GM19328 (cell line): ENCODE measurements around the gene ZC3H4.

Experiments used
- ATAC-seq: cut with Tn5 transposase; IDR thresholded peaks from one replicate; pipeline ENCODE4 v1.9.1; 2021; ENCODE audit warnings: mild to moderate bottlenecking, moderate library complexity; ENCODE audit not compliant: unreplicated experiment

Gene ZC3H4

DNA sequence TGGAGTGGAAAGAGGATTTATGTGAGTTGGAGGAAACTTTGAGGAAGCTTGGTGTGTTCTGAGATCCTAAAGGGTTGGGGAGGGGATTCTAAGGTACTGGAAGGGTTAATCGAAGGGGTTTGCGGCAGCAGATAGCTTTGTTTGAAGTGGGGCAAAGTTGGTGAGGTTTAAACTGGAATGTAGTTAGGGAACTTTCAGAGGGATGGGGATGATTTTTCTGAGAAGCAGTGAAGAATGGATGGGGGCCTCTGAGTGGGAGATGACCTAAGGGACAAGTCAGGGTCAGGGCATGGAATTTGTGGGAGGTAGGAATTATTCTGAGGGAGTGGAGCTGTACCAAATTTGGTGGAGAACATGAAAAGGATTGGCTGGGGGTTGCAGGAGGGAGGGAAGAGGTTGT is 21.0 kb upstream of the ZC3H4 start:
- ATAC-seq = no peak

GRCh38 chr19:47133021-47133471 is 19.5 kb upstream of the ZC3H4 start:
- no peak for ATAC-seq

- no peak for ATAC-seq
Measured at GRCh38 chr19:47132194-47132852, 18.7 kb upstream of the ZC3H4 start.

GRCh38 chr19:47130589-47131227 is 17.1 kb upstream of the ZC3H4 start, which contains the start of gene SAE1:
Gene SAE1 (plus strand): TSS chr19:47130835. CDS start chr19:47130931, 96 bp downstream.
- ATAC-seq = peak; percentile 84

- ATAC-seq = no peak
Measured at GRCh38 chr19:47130120-47130588, 16.6 kb upstream of the ZC3H4 start.

DNA sequence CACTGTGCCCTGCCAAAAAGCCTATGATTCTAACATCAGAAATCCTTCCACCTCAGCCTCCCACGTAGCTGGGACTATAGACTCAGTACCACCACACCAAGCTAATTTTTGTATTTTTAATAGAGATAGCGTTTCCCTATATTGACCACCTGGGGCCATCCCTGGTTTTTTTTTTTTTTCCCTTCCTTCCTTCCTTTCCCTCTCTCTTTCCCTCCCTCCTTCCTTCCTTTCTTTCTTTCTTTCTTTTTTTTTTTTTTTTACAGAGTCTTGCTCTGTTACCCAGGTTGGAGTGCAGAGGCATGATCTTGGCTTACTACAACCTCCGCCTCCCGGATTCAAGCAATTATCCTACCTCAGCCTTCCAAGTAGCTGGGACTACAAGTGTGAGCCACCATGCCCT is 16.0 kb upstream of the ZC3H4 start:
- no peak for ATAC-seq

- ATAC-seq = no peak
Measured at GRCh38 chr19:47125669-47125938, 12.0 kb upstream of the ZC3H4 start.

DNA sequence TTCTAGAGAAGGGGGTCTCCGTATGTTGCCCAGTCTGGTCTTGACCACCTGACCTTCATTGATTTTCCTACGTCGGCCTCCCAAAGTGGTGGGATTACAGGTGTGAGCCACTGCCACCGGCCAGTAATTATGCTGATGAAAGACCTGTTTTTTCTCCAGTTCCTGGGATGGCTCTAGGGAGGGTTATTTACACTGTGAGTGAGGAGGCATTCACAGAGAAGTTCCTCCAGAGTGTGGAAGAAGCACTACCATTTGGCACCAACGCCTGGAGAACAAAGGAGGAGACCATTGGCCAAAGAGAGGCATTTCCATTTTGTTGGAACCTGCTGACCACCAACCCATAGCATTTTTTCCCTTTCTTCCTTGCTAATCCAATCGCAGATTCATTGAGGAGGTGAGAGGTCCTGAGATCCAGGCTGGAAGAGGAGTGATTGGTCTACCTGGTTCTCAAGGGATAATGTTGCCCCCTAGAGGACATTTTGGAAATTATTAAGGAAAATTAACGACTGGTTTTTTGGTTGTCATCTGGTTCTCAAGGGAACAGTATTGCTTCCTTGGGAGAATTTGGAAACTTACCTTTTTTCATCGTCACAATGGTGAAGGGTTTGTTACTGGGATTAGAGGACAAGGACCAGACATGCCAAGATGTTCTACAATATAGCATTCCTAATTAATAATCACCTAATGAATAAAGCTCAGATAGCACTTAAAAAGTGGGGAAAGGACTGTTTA is 11.5 kb upstream of the ZC3H4 start:
- no peak for ATAC-seq

DNA sequence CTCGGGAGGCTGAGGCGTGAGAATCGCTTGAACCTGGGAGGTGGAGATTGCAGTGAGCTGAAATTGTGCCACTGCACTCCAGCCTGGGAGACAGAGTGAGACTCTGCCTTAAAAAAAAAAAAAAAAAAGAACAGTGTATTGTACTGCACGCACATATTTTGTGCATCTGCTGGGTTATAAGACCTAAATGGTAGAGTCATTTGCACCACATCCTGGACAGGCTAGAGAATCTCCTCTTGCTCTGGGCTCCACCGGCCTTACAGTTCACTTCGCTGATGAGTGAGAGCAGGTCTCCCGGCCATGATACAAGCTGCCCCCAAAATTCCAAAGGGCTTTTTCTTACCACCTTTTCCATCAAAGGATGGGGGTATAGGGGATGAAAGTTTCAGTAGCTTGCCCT is 9.8 kb upstream of the ZC3H4 start:
- no peak for ATAC-seq

DNA sequence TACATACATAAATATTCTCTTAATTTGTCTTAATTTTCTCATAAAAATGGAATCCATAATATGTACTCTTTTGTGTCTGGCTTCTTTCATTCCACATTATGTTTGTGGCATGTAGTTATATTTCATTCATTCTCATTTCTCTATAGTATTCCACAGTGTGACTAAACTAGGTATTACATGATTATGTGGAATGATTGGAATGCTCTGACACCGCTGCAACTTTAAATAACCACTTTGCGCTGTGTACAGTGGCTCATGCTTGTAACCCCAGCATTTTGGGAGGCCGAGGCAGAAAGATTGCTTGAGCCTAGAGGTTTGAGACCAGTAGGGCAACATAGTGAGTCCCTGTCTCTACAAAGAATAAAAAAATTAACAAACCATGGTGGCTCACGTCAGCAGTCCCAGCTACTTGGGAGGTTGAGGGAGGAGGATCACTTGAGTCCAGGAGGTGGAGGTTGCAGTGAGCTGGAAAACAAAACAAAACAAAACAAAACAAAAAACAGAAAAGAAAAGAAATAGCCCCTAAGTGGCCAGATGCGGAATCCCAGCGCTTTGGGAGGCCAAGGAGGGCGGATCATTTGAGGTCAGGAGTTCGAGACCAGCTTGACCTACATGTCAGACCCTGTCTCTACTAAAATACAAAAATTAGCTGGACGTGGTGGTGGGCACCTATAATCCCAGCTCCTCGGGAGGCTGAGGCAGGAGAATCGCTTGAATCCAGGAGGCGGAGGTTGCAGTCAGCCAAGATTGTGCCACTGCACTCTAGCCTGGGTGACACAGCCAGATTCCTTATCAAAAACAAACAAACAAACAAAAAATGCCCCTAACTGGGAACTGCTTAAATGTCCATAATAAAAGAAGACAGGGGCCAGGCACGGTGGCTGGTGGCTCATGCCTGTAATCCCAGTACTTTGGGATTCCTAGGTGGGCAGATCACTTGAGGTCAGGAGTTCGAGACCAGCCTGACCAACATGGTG is 9.1 kb upstream of the ZC3H4 start:
- ATAC-seq = no peak

DNA sequence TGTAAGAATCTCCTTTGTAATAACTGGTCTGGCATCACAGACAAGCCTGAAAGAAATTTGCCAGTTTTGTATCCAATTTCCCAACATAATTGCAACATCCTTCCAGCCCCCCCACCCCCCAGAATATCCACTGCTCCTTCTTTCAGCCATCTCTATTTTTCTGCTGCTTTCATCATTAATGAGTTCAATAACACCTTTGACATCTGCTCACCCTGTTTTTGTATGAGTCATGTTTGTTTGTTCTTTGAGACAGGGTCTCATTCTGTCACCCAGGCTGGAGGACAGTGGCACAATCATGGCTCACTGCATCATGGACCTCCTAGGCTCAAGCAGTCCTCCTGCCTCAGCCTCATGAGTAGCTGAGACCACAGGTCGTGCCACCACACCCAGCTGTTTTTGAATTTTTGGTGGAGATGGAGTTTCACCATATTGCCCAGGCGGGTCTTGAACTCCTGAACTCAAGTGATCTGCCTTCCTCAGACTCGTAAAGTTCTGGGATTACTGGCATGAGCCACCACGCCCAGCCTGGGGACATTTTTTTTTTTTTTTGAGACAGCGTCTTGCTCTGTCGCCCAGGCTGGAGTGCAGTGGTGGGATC is 7.0 kb upstream of the ZC3H4 start:
- no peak for ATAC-seq

GRCh38 chr19:47113850-47114651 is 475 bp upstream of the ZC3H4 start:
- no peak for ATAC-seq

GRCh38 chr19:47112166-47112996 is 1.2 kb downstream of the ZC3H4 start:
- ATAC-seq = peak; percentile 10

DNA sequence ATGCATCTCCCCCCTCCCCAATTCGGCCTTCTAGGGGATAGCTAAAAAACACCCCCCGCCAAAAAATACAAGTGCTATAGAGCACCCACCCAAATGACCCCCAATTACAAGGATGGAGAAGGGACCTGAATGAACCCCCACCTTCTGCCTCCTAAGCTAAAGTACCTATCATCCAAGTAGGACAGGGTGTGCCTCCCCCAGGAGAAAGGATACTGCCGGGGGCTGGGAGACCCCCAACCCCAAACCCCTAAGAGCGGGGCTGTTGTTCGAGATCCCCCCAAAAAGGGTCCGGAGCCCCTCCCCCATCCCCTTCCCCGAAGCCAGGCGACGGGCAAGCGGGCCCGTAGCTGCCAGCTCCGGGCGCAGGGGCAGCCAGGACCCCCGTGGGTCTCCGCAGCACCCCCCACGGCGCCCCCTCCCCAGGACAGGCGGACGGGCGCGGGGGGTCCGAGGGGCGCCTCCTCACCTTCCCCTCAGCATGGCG is 1.9 kb downstream of the ZC3H4 start:
- ATAC-seq = no peak

- no peak for ATAC-seq
Measured at GRCh38 chr19:47111006-47111621, 2.5 kb downstream of the ZC3H4 start.

- ATAC-seq = no peak
Measured at GRCh38 chr19:47110521-47111005, 3.0 kb downstream of the ZC3H4 start.

DNA sequence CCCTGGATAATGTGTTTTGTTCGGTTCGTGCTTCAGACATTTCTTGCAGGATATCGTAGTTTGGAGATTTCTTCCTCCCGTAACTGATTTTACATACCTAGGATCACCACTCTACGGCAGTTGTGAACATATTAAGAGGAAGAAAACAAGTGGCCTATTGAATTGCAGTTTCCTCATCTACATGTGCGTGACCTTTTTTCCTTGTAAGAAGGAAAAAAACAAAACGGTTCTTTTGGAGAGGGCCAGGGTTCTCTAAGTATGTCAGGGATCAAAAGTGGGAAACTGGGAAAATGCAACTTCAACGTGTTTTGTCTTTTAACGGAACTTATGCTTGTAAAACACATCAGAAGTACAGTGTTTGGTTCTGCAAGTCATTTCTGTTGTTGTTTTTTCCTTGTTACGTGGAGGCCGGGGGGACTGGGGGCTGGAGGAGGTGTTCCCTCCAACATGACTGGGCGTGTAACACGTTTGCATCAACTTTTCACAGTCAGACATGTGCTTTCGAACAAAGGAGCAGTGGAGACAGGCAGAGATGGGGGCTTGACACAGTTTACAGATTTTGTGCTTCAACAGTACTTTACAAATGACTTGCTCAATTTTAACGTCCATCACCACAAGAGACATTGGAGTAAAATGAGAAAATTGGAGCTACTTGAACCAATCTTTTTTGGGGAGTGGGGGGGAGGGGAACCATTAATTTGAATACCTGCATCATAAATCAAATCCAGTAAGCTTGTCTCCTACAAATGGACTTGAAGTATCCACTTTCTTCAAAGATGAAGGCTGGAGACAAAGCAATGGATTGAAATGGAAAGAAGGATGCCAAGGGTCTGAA is 3.8 kb downstream of the ZC3H4 start:
- no peak for ATAC-seq
